NCI-H526 (cell line): Measurements from ENCODE around the gene RFESD.
"Not testable (repeated sequence)": the region's sequence is repeated elsewhere in the genome, so short reads cannot be mapped to it uniquely, and the experiment has no call there.

Experiments used
- DNase-seq, 2 experiments: peaks; one replicate each; lab custom pipeline; 2025; lab: John Stamatoyannopoulos, UW

The RFESD gene

GRCh38 chr5:95628933-95629332 lies 17.6 kb upstream of the RFESD start:
- no peak for DNase-seq

GRCh38 chr5:95630394-95630917 lies 16.1 kb upstream of the RFESD start:
- DNase-seq, result no peak

- no peak for DNase-seq
Measured at GRCh38 chr5:95631255-95631958, 15.2 kb upstream of the RFESD start.

GRCh38 chr5:95631991-95632675 lies 14.4 kb upstream of the RFESD start:
- no peak for DNase-seq

GRCh38 chr5:95632942-95633341 lies 13.6 kb upstream of the RFESD start:
- DNase-seq, result not testable (repeated sequence)

GRCh38 chr5:95633671-95634070 lies 12.9 kb upstream of the RFESD start:
- DNase-seq, result no peak

GRCh38 chr5:95634081-95634480 lies 12.5 kb upstream of the RFESD start:
- DNase-seq, result no peak

- no peak for DNase-seq
Measured at GRCh38 chr5:95638632-95639031, 7.9 kb upstream of the RFESD start.

- DNase-seq, result peak in 1 of 2 experiments; percentile 2
Measured at GRCh38 chr5:95641741-95642220, 4.8 kb upstream of the RFESD start.

- no peak for DNase-seq
Measured at GRCh38 chr5:95643152-95643551, 3.4 kb upstream of the RFESD start.

GRCh38 chr5:95644351-95645042 lies 2.1 kb upstream of the RFESD start:
- peak in 1 of 2 experiments; percentile 53 for DNase-seq

- not testable (repeated sequence) for DNase-seq
Measured at GRCh38 chr5:95646226-95646568, 380 bp upstream of the RFESD start.

GRCh38 chr5:95647886-95648860 lies 1.6 kb downstream of the RFESD start:
- no peak for DNase-seq

GRCh38 chr5:95649274-95649673 lies 2.7 kb downstream of the RFESD start:
- DNase-seq, result no peak

GRCh38 chr5:95649842-95650620 lies 3.5 kb downstream of the RFESD start:
- no peak for DNase-seq

- peak in 1 of 2 experiments; percentile 3 for DNase-seq
Measured at GRCh38 chr5:95652849-95653248, 6.3 kb downstream of the RFESD start.

GRCh38 chr5:95654196-95654595 lies 7.6 kb downstream of the RFESD start:
- no peak for DNase-seq

- no peak for DNase-seq
Measured at GRCh38 chr5:95655575-95655974, 9.0 kb downstream of the RFESD start.

- DNase-seq, result no peak
Measured at GRCh38 chr5:95660060-95660459, 13.5 kb downstream of the RFESD start.

GRCh38 chr5:95662946-95663345 lies 16.4 kb downstream of the RFESD start:
- no peak for DNase-seq
